GM19238 (cell line): ENCODE data around the gene BICDL1.

ENCODE experiments used
- DNase-seq: peaks from one replicate; pipeline ENCODE4 v3.0.0; 2011; ENCODE audit warnings: low spot score; ENCODE audit not compliant: insufficient read length

BICDL1 gene

DNA sequence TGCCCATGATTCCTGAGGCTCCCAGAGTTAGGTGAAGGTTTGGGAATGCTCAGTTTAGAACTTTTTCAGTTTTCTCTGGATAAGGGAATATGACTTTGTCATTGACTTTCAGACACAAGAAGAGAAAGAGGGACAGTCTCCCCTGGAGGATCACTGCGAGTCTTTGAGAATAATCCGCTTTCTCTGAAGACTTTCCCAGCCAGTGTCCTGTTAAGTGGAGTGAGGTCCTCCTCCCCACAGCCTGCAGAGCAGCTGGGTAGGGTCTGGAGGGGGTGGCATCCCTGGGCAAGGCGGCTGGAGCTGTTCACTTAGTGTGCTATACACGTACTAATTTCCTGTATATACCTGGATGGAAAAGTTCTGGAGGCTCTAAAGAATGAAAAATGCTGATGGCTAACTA lies 136.0 kb downstream of the BICDL1 start:
- DNase-seq: no peak

DNA sequence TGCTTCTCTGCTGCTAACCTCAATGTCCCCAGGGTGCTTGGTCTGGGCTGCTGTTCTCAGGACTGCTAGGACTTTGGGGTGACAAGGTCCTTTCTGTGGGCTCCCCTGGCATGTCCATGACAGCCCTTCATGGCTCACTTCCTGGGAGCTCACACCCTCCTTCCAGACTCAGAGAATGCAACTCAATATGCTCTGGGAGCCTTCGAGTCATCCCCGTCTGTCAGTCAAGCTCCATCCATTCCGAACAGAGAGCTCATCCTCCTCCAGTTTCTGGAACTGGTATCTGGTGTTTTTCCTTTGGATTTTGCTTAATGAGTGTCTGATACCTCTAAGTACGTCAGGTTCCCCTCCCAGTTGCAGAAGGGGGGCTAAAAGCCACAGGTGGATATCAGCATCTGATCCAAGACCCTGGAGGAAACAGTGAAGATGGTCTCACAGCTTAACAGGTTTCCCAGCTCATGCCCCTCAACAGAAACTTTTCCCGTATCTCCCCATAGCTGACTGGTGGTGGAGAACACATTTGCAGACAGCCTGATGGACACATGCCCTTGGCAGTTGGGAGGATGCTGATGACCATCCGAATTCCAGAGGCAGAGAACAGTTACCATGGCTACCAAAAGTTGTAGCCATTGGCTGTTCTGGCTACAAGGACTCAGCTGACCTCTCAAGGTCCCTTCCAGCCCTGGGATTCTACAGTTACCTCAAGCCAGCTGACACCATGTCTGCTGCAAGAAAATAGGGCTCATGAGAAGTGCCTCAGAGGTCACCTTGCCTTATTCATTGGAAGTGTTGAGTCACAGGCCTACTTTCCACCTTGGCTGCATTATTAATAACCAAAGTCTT lies 137.0 kb downstream of the BICDL1 start:
- DNase-seq: no peak

DNA sequence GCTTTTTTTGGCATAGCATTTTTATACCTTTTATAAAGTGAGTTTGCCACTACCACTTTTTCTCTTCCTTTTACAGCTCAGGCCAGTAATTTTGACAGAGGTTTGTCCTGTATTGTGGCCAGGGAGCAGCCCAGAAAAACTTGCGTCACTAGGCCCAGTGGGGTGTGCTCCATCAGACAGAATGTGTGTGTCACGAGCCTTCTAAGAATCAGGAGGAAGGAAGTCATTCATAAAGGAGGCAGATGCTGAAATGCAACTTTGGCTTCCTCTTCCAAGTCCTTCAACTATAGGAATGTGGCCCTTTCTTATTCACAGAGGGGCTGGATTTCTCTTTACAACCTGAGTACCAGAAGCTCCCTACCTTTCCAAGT lies 137.6 kb downstream of the BICDL1 start:
- DNase-seq: no peak

DNA sequence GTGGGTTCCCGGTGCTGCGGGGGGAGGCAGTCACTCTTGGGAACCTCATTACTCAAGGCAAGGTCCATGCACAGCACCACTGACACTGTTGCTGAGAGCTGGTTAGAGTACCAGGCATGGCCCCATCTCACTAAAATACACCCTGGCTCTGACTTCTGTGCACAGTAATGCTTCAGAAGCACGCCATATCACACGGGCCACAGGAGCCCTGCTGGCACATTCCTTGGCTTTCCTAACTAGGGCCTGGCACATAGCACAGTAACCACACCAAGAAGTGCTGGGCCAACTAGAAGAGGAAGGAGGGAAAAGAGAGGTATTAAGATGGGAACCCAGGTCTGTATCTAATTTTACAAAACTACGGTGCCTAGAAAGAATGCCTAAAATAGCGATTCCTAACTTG lies 141.0 kb downstream of the BICDL1 start:
- no peak for DNase-seq

DNA sequence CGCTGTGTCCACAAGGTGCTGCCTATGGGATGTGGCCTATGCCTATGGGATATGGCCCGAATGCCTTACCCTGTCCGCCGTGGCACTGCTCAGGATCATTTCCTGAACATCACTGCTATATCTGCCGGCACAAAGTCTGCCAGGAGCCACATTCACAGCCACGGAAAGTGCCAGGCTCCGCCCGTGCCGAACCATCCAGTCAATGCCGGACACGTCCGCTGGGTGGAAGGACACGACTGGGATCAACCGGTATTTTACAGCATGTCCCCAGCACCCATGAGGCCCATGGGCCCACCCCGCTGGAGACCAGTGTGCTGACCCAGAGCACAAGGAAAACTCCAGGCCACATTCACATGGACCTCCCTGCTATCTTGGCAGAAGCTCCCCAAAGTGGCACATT lies 142.1 kb downstream of the BICDL1 start:
- DNase-seq: no peak

DNA sequence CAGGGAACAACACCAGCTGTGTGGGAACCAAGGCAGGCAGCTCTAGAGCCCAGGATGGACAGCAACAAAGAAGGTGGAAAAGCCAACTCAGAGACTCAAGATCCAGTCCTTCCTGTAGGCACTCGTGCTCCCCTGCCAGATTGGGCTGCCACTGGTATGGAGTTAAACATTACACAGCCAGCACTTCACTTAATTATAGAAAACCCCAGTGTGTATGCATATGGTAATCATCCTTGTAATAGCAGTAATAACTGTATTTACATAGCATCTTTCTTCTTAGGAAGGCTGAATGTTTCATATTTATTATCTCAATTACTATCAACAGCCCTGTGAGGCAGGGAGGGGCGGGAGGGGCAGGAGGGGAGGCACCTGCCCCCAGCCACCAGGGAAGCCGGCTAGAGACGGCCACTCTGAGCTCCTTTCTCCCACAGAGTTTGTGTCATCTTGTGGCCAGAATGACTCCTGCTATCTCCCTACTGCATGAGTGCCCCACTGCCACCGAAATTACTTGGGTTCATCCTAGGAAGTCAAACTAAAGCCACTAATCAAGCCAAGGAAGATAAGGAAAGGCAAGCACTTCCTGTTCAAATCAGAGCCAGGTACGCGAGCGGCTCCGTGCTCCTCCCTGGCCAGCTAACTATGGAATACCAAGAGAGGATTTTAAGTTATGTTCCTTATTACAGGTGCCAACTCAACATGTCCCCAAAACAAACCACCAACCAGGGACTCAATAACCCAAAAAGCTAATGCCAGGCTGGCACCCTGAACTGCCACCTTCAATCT lies 143.2 kb downstream of the BICDL1 start:
- DNase-seq: no peak

DNA sequence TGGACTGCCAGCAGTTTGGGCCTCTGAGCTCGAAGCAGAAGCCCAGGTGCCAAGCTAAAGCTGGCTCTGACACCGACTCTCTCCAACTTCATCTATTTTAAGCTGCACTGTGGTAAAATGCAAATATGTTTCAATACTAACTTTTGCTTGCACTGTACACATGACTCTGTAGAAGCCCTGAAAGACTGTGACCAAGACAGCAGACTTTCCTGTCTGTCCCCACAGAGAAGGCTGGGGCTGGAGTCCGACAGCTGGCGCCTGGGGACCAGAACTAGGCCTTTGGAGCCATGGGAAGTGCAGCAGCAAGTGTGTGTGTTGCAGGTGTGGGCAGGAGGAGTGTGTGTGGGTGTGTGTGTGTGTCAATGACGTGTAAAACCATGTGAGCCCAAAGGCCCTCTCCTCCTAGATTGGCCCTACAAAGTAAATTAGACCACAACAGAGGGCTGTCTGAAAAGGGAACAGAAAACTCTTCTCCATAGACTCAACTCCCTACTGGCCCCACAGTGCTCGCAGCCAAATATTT lies 143.9 kb downstream of the BICDL1 start:
- peak; percentile 72 for DNase-seq

DNA sequence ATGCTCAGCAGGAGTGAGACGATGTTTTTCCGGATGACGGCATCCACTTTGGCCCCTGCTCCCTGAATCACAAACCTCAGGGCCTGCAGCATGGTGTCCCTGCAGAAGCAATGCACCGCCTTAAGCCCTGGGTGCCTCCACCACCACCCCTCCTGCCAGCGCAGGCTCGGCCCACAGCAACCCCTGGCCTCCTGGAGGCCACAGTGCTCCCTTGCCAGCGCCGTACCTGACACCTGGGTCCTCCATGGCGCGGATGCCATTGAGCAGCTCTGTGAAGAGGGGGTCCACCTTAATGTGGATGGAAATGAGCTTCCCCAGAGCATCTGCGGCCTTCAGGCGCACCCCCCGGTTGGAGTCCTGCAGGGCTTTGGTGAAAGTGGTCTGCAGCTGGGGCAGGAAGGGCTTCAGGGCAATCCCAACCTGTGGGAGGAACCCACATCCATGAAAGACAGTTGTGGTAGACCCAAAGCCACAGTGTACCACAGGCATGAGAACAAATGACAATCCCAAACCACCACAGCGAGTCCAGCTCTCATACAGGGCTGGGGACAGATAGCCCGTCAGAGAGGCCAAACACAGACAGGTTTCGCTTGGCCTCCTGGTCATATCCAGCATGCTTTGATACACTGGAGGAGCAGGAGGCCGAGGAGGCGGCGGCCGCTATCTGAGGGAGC lies 145.4 kb downstream of the BICDL1 start:
- DNase-seq: no peak

DNA sequence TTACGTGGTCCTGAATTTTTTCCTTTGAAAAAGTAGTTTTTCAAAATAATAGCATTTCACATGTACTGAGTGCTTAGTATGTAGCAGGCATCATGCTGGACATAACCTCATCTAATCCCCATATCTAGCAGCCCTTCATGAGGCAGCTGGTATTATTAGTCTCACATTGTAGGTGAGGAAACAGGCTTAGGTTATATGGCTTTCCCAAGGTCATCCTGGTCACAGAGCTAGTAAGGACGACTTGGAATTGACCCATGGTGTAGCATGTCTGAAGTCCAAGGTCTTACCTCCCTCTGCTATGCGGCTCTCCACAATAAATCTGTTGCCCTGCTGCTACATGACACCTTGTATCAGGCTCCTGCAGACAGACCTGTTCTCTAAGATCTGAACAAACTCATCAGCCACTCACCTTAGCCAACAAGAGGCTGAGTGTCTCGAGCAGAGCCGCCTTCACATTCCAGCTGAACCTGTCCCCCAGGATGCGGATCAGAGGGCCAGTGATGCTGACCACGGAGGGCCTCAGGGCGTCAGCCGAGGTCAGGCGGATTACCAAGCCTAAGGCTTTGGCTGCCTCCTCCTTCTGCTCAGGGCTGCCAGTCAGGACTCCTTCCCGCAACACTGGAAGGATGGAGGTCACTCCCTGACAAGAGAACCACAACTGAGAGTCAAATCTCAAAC lies 147.2 kb downstream of the BICDL1 start:
- DNase-seq: no peak

DNA sequence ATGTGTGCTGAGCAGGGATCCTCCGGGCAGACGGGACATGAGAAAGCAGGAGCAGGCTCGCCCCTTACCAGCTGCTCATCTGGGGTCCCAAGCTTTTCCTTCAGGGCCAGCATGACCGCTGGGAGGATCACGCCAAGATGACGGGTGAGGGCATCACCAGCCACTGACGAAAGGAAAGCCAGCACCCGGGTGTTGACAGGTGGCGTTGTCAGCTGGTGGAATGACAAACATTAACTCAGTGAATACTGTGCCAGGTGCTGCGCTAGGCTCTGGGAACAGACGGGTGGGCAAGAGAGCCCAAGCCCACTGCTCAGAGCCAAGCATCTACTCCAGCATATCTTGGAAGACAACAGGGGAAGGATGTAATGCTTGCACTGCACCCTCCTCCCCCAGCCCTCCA lies 148.8 kb downstream of the BICDL1 start:
- no peak for DNase-seq

DNA sequence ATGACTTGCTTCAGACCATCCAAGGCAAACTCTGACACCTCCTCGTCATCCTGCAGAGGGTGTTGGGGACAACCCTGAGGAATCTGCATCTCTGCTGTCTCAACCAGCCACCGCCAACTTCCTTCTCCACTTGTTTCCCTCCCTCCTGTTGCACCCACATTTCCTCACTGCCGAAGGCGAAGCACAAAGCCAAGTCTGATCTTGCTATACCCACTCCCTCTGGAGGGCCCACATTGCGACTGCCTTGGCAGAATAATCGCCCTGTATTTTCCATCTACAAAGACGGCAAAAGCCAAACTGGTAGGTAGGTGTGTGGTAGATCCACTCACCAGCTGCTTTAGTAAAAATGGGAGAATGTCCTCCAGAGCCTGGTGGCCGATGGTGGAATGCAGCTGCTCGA lies 149.3 kb downstream of the BICDL1 start:
- DNase-seq: no peak

DNA sequence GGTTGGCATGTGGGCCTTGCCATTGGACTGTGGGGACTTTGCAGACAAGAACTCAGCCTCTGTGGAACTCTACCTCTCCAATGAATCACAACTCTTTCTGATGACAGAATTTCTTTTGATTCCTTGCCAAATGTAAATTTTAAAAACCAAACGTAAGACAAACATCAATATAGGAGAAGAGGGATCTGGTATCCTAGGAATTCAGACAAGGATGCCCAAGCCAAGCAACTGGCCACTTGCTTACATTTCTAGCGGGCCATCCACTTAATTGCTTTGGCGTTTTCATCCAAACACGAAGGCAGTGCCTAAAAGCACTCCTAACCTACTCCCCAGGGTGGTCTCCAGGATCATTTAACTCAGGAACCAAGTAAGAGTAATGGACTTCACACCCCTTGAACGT lies 150.9 kb downstream of the BICDL1 start:
- no peak for DNase-seq

DNA sequence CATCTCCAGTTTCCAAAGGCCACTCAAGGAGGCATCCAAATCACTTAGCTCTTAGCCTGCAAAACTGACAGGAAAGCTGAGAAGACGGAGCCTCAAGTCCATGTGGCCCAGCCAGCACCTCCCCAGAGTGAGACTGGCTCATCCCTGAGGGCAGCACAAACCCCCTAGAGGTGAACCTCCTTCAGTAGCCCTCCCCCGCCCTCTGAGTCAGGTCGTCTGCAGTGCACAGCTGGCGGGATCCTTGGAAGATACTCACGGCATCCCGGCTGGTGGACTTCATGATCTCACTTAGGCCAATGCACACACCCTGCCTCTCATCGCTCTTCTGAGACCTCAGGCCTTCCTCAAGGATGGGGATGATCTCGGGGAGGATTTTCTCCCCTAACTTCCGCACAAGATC lies 151.6 kb downstream of the BICDL1 start:
- no peak for DNase-seq

DNA sequence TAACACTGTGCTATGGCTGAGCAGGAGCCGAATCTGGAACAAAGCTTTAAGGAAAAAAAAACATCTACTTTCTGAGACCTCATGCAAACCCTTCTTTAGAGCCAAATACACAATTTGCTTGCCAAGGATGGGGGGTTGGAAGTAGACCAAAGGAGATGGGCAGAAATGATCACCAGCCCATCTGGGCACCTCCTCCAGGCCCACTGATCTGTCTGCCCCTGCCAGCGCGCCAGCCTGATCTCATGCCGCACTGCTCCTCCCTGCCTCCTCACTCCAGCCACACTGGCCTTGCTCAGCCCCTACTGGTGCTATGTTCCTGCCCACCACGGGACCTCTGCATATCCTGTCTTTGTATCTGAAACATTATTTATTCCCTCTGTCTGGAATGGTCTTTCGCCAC lies 152.3 kb downstream of the BICDL1 start:
- DNase-seq: no peak

DNA sequence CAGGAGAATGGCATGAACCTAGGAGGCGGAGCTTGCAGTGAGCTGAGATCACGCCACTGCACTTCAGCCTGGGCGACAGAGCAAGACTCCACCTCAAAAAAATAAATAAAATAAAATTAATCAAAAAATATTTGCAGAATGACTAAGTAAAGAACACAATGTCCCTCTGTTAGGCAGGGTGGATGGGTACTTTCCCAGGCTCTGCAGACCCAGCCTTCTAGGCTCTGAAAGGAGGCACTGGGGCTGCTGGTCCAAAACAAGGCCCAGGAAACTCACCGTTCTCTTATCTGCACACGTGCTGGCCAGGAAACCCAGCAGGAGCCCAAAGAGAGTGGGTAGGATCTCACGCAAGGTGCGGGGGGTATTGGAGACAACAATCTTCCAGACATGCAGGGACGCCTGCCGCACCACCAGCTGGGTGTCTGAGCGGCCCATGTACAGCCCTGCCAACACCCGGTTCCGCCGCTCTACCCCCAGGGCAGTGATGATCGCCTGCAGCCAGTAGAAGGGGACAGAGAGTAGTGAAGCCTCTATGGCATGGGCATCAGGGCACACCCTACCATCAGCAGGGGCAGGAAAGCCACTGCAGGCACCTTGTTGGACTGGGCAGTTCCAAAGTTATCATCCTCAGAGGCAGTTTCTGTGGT lies 153.3 kb downstream of the BICDL1 start:
- no peak for DNase-seq
